H1 (cell line): Measurements from ENCODE around the gene PTPN1.

Experiments
- CBX5 ChIP-seq: fragments of 300-800, 300-1000 bp; sonication (generic); IDR thresholded peaks from 2 replicates; pipeline ENCODE4 v1.7.1; 2016; ENCODE audit warnings: antibody characterized with exemption, low read length, low read depth
- CREB1 ChIP-seq: IDR thresholded peaks from 2 replicates; pipeline ENCODE4 v1.6.1; 2012; ENCODE audit warnings: inconsistent platforms
- CTCF ChIP-seq, 3 experiments: IDR thresholded peaks; 1 replicate in 2 of 3; 2 replicates in 1 of 3; pipeline versions ENCODE4 v1.5.1 to v1.6.1; 2011; ENCODE audit warnings: low read length in 3 of 3, mild to moderate bottlenecking in 3 of 3, inconsistent platforms in 2 of 3, low read depth in 1 of 3, moderate library complexity in 1 of 3; ENCODE audit not compliant: insufficient read depth in 1 of 3; ENCODE audit errors: control extremely low read depth in 1 of 3
- EZH2 ChIP-seq: fragments of 200-600 bp; sonication (generic); IDR thresholded peaks from 2 replicates; pipeline ENCODE4 v1.7.1; 2012; ENCODE audit warnings: low read depth, mild to moderate bottlenecking, moderate library complexity, low read length, inconsistent platforms; ENCODE audit not compliant: severe bottlenecking
- FOSL1 ChIP-seq: IDR thresholded peaks from 2 replicates; pipeline ENCODE4 v1.6.1; 2011; ENCODE audit warnings: mild to moderate bottlenecking, low read depth, low read length, moderate library complexity; ENCODE audit not compliant: insufficient read depth
- GTF2F1 ChIP-seq: IDR thresholded peaks from 2 replicates; pipeline ENCODE4 v1.6.1; 2012; ENCODE audit warnings: low read depth, low read length, improper control_type of control experiment, borderline replicate concordance
- KDM1A ChIP-seq: fragments of 200-600, 300-600 bp; sonication (generic); IDR thresholded peaks from 2 replicates; pipeline ENCODE4 v1.7.1; 2016; ENCODE audit warnings: mild to moderate bottlenecking, low read length, borderline replicate concordance
- MAX ChIP-seq: IDR thresholded peaks from 2 replicates; pipeline ENCODE4 v1.6.1; 2012; ENCODE audit warnings: inconsistent platforms
- POLR2A ChIP-seq, 2 experiments: IDR thresholded peaks; 1 replicate in 1 of 2; 2 replicates in 1 of 2; pipeline ENCODE4 v1.6.1; 2011; ENCODE audit warnings: low read depth in 2 of 2, low read length in 2 of 2, mild to moderate bottlenecking in 2 of 2; ENCODE audit errors: control extremely low read depth in 1 of 2
- RAD21 ChIP-seq, 2 experiments: IDR thresholded peaks in 1 of 2; conservative IDR thresholded peaks in 1 of 2; 2 replicates each; pipeline ENCODE4 v1.6.1; 2011; ENCODE audit warnings: low read depth in 2 of 2, low read length in 2 of 2, improper control_type of control experiment in 1 of 2, inconsistent platforms in 1 of 2, mild to moderate bottlenecking in 1 of 2, moderate library complexity in 1 of 2

- no peak for TF ChIP-seq POLR2A (IDR thresholded peaks at IDR 0.05; ENCODE audit: control extremely low read depth in 1 of 2, low read depth in 2 of 2, low read length in 2 of 2)
- TF ChIP-seq CTCF (IDR thresholded peaks at IDR 0.05; ENCODE audit: control extremely low read depth in 1 of 3, insufficient read depth in 1 of 3, low read depth in 1 of 3, low read length in 3 of 3): no peak
- TF ChIP-seq RAD21 (IDR thresholded peaks at IDR 0.05 in 1 of 2, conservative IDR thresholded peaks at IDR 0.05 in 1 of 2; ENCODE audit: low read depth in 2 of 2, low read length in 2 of 2): no peak
- no peak for TF ChIP-seq CBX5
- no peak for TF ChIP-seq CREB1
- no peak for TF ChIP-seq MAX
- TF ChIP-seq KDM1A: no peak
- TF ChIP-seq FOSL1: no peak
- TF ChIP-seq EZH2: no peak
- no peak for TF ChIP-seq GTF2F1
Observed at GRCh38 chr20:50565383-50565782, 55.2 kb downstream of the PTPN1 start.
